ENCODE data around the gene FDXR. TPM values are rescaled to one million over a fixed set of nuclear protein-coding genes. Genes with fewer than 3 reads are reported as not detected.

FDXR gene
- total RNA-seq, 1 donor from 2014 or later: 4.6 TPM

DNA sequence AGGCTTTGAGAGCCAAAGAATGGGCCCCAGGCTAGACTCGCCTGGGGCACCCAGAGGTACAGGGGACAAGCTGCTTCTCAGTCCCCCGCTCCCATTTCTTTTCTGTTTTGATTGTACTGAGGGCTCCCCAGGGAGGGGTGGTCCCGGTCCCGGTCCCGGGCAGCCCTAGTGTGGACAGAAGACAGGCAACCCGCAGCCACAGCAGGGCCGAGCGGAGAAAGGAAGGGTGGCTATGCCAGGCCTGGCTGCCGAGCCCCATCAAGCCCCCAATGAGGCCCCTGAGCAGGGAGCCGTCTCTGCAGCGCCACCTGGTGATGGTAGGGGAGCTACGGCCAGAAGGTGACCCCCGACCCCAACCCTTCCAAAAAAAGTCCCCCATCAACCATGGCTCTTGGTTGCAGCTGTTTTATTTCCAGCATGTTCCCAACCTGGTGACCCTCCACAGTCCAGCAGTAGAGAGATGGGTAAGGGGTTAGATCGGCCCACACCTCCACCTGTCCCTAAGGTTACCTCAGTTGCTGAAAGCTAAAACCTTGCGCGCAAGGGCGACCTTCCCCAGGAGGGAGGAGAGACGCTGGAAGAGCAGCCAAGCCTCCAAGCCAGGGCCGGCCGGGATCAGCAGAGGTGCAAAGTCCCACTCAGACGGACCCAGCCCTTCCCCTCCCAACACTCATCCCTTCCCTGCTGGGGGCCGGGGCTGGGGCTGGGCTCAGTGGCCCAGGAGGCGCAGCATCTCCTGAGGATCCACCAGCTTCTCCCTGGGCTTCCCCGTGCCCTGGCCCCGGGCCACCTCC, 10.5 kb downstream of the FDXR start:
- intact Hi-C loops (cut with DNase I): no loop called here
- DNase-seq (peak; percentile 85), ATAC-seq (ENCODE audit: poor library complexity) (peak; percentile 74)

DNA sequence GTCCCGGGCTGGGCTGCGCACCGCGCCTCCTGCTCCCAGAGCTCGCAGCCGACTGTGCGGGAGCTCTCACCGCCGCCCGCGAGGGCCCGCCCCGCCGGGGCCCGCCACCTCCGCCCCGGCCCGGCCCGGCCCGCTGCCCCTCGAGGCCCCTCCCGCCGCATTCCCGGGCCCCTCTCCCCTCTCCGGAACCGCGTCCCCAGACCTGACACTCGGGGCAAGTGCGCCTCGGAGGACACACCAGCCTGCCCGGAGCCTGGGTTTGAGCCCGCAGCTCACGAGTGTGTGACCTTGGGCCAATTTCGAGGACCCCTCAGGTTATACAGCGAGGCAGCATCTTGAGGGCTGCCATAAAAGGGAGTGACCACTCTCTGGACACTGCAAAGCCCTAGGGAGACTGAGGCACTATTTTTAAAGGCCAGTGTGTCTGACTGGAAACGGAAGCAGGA, 11.1 kb downstream of the FDXR start:
- intact Hi-C loops (cut with DNase I): no loop called here
- ATAC-seq (ENCODE audit: poor library complexity) (no peak), DNase-seq (no peak)

GRCh38 chr17:74860872-74861661, 11.7 kb downstream of the FDXR start:
- intact Hi-C loops (cut with DNase I): no loop called here

GRCh38 chr17:74860229-74860871, 12.4 kb downstream of the FDXR start:
- DNase-seq: no peak
- ATAC-seq (ENCODE audit: poor library complexity): no peak
- intact Hi-C loops (cut with DNase I): no loop called here

More at GRCh38 chr17:74860872-74861661, 11.7 kb downstream of the FDXR start:
- DNase-seq (no peak), ATAC-seq (ENCODE audit: poor library complexity) (no peak)

DNA sequence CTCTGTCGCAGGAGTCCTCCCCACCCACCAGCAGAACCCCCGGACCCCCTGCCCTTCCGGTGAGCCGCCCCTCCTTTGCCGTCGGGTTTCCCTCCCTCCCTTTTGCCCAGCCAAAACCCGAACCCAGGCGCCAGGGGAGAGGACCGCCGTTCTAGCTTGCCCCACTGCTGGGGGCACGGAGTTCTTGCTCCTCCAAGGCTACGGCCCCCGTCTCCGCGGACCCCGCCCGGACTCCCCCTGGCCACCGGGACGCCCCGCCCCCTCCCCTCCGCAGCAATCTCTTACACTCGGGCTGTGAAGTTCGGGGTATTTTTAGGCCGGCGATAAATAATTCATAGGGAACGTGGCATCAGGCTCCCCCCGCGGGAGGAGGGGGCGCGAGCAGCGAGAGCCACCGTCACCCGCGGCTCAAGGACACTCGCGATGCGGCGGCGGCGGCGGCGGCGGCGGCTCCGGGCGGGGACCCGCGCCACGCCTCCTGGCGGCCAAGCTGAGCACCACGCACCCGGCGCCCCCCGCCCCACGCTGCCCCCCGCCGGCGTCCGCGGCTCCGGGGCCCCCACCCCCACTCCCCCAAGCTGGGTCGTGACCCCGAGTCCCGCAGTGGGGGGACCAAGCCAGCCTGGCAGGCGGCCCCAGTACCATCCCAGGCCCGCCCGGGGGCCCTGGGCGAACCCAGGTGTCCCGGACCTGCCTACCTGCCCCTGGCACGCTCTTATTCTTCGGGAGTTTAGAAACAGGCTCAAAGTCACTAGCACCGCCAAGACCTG, 13.2 kb downstream of the FDXR start, which contains the start of gene GRIN2C:
Gene GRIN2C, minus strand, starts transcription at position 427 of the 770 bp plus-strand sequence. CDS start 4,793 bp downstream, outside the sequence.
- DNase-seq: no peak
- ATAC-seq (ENCODE audit: poor library complexity): no peak
- intact Hi-C loops (cut with DNase I): no loop called here

DNA sequence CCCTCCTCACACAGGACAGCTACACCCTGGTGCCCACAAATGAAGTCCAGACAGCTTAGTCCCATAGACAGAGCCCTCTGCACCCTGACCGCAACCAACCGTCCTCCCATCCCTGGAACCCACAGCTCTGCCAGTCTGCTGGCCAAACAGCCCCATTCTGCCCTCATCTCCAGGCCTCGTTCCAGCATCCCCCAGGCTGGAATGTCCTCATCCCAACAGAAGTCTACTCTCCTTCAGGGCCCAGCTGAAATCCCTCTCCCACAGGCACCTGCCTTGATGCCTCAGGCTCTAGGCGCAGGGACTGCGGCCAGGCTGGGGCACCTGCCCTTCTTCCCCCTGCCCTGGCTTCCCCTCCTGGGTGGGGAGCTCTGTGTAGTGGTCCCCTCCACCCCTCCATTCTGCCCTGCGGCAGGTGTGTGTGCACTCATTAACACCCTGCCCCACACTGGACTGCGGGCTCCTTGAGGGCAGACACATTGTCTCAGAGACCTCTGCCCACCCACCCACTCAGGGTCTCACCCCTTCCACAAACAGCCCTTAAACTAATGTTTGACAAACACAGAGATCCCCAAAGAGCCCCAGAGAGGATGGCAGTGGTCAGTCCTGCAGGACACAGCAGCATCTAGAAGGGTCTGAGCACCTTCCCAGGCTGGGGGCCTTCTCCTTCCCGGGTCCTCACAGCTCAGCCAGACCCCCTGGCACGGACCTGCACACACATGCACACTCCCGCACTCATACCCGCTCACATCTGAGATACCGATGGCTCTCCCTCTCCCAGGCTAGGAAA, 13.9 kb downstream of the FDXR start:
- DNase-seq (no peak), ATAC-seq (ENCODE audit: poor library complexity) (no peak)
- intact Hi-C loops (cut with DNase I): no loop called here

DNA sequence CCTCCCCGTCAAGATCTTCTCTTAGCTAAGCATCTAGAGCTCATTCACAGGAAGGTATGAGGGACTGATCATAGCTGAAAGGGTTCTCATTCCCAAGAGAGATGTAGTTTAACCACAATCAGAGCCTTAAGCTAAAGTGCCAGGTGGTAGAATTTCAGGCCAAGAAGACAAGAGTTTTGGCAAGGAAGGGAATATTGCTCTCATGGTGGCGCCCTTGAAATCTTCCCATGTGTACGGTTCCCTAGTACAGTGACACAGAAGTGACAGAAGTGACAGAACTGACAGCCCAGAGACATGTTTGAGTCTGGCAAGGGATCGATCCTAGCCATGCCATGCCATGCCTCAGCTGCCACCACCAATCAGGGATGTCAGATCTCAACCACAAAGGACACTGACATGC, 15.6 kb downstream of the FDXR start:
- intact Hi-C loops (cut with DNase I): no loop called here
- no peak for DNase-seq
- ATAC-seq (ENCODE audit: poor library complexity): no peak

DNA sequence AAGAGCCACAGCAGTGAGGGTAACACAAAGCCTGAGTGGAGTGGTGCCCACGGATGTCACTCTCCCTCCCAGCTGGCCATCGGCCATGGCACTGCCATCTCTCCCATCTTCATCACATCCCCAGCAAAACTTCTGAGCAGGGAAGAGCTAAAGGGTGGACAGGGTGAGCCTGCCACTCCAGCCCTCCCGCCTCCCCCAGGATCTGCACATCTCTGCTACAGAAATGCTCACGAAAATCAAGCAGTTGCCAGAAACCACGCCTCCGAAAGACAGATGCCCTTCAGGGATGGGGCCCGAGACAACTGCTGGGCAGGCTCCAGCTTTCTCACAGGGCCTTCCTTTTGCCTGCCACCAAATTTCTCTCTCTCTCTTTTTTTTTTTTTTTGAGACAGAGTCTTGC, 16.7 kb downstream of the FDXR start:
- DNase-seq (no peak), ATAC-seq (ENCODE audit: poor library complexity) (no peak)
- intact Hi-C loops (cut with DNase I): no loop called here

DNA sequence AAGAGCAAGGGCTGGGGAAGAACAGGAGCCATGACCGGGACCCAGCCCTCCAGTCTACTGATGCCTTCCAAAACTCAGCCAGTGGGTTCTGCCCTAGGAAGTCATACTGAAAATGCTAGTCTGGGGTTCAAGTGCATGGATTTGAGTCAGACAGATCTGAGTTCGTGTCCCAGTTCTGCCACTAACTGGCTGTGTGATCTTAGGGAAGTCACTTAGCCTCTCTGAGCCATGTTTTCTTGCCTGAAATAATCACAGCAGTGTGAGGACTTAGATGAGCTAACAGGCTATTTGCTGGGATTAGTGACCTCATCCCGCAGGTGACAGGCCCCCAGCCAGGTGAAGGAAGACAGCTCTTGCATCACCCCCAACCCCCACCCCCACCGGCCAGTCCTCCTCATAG, 17.5 kb downstream of the FDXR start:
- no peak for ATAC-seq (ENCODE audit: poor library complexity)
- no peak for DNase-seq
- intact Hi-C loops (cut with DNase I): no loop called here

- intact Hi-C loops (cut with DNase I): no loop called here
- DNase-seq (no peak), ATAC-seq (ENCODE audit: poor library complexity) (no peak)
Measured at GRCh38 chr17:74854792-74855191, 18.0 kb downstream of the FDXR start.

- no peak for ATAC-seq (ENCODE audit: poor library complexity)
- intact Hi-C loops (cut with DNase I): no loop called here
Measured at GRCh38 chr17:74853669-74854068, 19.1 kb downstream of the FDXR start.

GRCh38 chr17:74853048-74853397, 19.8 kb downstream of the FDXR start:
- intact Hi-C loops (cut with DNase I): no loop called here
- ATAC-seq (ENCODE audit: poor library complexity): no peak

More at GRCh38 chr17:74853669-74854068, 19.1 kb downstream of the FDXR start:
- DNase-seq: no peak

DNA sequence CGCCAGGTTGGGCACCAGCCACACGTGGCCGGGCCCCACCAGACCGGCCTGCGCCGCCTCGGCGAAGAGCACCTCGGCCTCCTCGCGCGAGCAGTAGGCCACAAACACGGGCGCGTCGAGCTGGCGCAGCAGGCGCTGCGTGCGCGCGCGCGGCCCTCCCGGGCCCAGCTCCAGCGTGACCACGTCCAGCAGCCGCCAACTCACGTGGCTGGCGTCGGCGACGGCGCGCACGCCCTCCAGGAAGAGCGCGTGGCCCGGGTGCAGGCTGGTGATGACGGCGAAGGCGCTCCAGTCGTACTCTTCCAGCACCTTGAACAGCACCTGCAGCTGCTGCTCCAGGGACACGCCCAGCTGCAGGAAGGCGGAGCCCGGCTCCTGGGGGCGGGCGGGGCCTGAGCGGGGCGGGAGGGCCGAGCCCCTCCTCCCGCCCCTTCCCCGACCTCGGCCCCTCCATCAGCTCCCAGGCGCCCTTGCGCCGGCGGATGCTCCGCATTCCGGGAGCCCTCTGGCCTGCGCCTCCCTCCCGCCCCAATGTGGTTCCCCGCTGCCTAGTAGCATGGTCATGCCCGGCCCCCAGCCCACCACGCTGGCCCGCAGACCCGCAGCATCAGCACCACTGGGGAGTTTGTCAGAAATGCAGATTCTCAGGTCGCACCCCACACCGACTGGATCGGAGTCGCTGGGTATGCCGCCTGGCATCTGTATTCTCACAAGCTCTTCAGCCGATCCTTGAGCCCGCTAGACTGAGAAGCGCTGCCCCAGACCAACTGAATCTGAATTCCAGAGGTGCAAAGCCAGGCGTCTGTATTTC, 20.4 kb downstream of the FDXR start:
- ATAC-seq (ENCODE audit: poor library complexity) (no peak), DNase-seq (no peak)
- intact Hi-C loops (cut with DNase I): no loop called here

More at GRCh38 chr17:74853048-74853397, 19.8 kb downstream of the FDXR start:
- DNase-seq: no peak

GRCh38 chr17:74851612-74852236, 21.1 kb downstream of the FDXR start:
- intact Hi-C loops (cut with DNase I): no loop called here
- no peak for DNase-seq
- peak; percentile 9 for ATAC-seq (ENCODE audit: poor library complexity)

DNA sequence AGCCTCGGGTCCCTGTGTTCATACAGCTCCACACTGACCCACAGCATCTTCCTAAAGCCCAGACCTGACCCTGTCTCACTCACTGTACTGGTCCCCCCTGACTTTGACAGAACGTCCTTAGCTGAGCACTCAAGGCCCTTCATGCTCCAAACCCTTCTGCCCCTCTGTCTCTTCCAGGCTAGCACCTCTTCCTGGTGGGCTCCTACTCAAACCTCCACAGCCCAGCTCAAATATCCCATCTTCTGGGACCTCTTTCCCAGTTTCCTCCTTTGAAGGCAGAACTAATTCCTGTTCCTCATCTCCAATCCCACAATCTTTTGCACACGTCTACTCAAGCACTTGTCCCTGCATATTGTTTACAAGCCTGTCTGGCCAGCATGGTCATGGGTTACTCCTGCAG, 21.9 kb downstream of the FDXR start:
- intact Hi-C loops (cut with DNase I): no loop called here
- DNase-seq (no peak), ATAC-seq (ENCODE audit: poor library complexity) (no peak)

GRCh38 chr17:74850310-74850709, 22.5 kb downstream of the FDXR start:
- intact Hi-C loops (cut with DNase I): no loop called here
- ATAC-seq (ENCODE audit: poor library complexity): no peak
- no peak for DNase-seq

All from Right ventricle myocardium superior (tissue), 1 donor.